ENCODE measurements around the gene CXCL12.
A peak's percentile ranks its signal among the peaks of the same experiment; 100 is the strongest.

CXCL12 gene

DNA sequence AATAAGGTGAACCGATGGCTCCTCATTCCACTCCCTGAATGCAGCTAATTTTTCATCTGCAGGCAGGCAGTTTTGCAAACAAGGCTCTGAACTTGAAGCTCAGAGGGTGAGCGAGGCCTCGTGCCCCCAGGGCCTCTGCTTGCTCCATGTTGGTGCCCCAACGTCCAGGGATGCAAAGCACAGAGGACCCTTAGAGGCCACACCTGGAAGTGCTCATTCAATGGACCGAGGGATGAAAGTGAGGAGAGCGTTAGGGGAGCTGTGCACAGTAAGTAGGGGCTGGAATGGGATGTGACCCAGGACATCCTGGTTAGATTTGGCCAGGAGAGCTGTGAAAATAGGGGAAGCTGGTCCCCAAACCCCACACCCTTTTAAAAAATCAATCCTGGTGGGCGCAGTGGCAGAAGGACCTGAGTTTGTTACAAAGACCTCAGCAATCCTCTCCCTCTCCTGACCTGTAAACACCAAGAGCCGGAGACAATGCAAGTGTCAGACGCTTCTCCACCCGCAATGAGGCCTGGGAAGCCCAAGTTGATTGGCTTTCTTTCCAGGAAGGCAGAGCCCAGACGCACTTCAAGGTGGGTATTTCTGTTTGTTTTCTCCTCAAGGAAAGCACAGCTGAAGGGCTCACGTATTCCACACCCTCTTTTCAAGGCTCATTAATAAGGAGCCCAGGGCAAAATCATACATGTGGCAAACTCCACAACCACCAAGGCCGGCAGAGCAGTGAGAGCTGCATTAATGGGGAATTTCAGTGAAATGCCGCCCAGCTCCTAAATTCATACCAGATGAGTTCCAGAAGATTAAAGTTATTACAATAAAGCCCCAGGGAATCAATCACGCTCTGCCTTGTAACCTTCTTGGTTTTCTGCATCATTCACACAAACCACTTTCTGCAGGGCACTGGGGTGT, 14.1 kb upstream of the CXCL12 start:
- DNase-seq, result no peak

DNA sequence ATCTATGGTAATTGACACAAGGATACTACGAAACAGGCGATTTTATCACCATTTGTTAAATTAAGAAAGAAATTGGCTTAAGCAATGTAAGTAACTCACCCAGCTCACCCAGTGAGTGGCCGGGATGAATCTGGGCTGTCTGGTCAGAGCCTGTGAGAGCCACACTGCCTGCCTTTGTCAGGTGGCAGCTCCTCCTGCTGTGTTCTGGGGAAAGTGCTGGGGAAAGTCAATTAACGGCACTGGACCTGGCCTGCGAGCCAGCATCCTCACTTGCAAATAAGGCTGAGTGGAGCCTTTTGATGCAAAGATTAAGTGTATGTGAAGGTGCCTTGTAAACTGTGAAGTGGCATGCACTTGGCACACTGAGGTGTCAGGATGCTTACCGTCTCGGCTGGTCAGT, 13.4 kb upstream of the CXCL12 start:
- DNase-seq, result no peak

- DNase-seq, result no peak
These were observed 12.8 kb upstream of the CXCL12 start for GRCh38 chr10:44397476-44398225.

DNA sequence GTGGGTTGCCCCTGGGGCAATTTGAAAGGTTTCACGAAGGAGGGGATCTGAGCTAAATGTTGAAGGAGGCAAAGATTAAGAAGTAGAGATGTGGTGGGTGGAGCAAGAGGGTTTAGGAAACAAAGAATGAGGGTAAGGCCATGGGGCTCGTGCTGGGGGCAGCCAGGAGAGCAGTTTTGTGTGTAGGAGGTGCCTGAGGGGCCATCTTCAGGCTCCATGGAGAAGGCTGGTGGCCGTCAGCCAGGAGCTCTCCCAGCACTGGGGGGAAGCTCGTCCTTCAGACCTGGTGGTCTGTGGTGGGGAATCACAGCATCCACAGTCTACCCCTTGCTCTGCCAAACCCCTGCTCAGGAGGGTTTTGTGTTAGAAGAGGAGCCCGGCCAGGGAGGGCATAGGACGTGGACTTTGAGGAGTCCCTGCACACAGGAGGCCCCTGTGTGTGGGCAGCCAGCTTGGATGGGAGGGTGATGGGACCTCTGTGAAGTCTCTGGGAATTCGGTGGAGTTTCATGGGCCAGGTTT, 11.8 kb upstream of the CXCL12 start:
- DNase-seq, result no peak

GRCh38 chr10:44395902-44396670, 11.2 kb upstream of the CXCL12 start:
- DNase-seq, result no peak

DNA sequence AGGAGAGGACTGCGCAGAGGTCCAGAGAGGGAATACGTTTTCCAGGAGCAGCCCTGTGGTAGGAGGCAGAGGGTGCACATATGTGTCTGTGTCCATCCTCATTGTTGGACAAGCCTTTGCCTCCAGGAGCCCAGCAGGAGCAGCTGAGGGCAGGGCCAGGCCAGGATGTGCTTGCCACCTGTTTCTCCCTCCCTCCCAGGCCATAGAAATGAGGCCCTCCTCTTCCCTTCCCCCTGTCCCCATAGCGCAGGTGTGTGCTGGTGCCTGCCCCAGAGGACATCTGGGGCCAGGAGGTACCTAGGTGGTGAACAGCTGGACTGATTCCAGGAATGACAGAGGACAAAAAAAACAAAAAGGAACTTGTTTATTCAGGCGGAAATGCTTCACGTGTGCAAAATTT, 10.5 kb upstream of the CXCL12 start:
- no peak for DNase-seq

GRCh38 chr10:44394696-44395381, 9.9 kb upstream of the CXCL12 start:
- DNase-seq, result no peak

DNA sequence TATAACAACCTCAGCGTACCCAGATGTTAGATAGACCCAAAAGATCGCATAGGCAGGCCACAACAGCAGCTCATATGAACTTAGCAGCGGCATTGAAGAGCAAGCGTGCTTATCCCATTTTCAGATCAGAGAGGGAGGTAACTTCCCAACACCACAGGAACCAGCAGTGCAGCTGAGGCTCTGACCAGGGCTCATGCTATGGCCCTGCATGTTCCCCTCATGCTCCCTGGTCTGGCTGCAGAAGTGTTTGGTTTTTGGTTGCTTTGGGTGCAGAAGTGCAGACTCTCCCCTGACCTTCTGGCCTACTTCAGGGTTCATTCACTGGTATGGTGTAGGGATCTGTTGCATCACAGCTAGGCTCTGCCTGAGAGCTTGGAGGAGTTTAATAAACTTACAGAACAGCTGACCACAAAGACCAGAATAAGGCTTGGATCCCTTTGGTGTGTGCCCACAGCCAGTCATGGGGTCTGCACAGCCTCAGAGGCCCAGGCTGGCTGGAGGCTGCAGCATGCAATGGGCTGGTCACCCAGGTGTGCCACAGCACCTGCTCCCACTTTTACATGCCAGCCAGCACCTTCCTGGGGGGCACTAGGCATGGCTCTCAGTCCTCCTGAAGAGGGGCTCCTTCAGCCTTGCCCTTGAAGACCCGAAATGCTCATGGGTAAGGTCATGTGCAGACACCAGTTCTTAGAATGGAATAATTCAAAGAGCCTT, 9.1 kb upstream of the CXCL12 start:
- DNase-seq, result no peak

GRCh38 chr10:44393051-44393630, 8.2 kb upstream of the CXCL12 start:
- no peak for DNase-seq

DNA sequence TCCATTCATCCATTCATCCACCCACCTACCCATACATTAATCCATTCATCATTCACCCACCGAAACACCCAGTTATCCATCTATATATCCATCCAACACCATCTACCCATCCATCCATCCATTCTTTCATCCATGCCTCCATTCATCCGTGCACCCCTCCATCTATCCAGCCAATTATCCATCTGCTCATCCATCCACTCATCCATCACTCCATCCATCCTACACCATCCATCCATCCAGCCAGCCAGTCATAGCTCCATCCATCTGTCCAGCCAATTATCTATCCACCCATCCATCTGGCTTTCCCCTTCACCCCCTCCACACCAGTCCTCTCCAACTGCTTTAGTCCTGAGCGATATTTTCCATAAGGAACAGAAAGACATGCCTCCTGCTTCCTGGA, 7.5 kb upstream of the CXCL12 start:
- DNase-seq, result no peak

DNA sequence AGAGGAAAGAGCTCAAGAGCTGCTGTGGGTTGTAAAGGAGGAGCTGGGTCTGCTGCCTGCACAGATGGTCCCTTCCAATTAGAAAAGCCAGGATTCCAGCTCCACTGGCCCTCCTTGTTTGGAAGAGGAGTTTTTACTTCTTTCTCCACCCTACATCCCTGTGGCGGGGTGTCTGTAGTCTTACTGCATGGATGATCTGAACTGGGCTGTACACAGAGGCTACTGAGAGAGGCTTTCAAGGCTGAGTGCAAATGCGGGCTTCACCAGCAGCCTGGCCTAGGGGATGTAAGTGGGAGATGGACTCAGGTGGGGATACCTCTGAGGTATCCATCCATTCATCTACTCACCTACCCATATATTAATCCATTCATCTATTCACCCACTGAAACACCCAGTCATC, 7.1 kb upstream of the CXCL12 start:
- no peak for DNase-seq

- no peak for DNase-seq
These were observed 5.7 kb upstream of the CXCL12 start for GRCh38 chr10:44390585-44391072.

DNA sequence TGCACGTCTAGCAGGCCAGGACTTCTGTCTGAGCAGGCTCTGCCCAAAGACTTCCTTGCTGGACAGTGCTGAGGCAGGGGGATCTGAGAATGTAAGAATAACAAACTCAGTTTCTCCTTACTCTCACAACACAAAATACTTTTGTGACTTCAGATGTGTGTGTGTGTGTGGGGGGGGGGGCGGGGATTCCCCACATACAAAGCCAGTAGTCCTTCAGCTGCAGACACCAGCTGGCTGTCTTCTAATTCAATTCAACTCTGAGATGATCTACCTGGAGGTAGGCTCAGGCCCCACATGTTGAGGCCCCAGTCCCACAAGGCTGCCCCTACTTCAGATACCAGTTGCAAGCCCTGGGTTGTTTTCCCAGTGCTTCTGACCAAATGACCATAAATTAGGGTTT, 4.7 kb upstream of the CXCL12 start:
- DNase-seq, result no peak

- DNase-seq, result no peak
These were observed 4.3 kb upstream of the CXCL12 start for GRCh38 chr10:44389150-44389549.

GRCh38 chr10:44388641-44389040, 3.7 kb upstream of the CXCL12 start:
- no peak for DNase-seq

DNA sequence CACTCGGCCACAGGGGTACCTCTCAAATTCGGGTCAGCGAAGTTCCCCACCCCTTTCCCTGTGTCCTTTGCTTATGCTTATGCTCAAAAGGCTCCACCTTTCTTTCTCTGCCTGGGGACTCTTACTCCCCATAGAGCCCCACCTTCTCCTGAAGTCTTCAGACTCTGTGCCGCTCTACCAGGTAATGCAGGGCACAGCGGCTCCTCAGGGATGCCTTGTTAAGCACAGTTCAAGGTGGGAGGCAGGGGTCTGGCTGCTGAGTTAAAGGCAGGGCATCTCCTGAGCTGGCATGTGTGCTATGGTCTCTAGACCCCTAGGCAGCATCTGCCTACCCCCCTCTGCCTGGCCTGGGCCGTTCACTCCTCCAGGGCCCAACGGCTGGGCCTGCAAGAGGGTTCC, 3.0 kb upstream of the CXCL12 start:
- DNase-seq, result no peak

DNA sequence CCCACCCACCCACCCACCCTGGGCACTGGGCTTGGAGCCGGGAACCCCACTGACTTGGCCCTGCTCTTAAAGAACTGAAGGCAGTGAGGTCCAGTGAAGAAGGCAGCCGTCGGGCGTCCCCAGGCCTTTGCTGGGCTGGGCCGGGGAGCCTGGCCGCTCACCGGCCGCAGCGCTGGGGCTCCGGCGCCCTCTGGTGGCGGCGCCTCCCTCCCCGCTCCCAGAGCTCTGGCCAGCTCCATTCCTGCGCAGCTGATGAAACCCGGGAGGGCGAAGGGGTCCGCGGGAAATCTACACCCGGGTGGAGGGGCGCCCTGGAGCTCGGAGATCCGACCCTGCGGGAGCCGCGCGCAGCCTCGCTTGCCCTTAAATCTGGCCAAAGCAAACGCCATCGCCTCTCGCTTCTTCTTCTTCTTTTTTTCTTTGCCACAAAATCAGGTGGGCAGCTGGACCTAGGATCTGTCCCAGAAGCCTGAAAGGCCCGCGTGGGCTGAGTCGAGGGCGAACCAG, 1.7 kb upstream of the CXCL12 start:
- DNase-seq, result peak; percentile 14

DNA sequence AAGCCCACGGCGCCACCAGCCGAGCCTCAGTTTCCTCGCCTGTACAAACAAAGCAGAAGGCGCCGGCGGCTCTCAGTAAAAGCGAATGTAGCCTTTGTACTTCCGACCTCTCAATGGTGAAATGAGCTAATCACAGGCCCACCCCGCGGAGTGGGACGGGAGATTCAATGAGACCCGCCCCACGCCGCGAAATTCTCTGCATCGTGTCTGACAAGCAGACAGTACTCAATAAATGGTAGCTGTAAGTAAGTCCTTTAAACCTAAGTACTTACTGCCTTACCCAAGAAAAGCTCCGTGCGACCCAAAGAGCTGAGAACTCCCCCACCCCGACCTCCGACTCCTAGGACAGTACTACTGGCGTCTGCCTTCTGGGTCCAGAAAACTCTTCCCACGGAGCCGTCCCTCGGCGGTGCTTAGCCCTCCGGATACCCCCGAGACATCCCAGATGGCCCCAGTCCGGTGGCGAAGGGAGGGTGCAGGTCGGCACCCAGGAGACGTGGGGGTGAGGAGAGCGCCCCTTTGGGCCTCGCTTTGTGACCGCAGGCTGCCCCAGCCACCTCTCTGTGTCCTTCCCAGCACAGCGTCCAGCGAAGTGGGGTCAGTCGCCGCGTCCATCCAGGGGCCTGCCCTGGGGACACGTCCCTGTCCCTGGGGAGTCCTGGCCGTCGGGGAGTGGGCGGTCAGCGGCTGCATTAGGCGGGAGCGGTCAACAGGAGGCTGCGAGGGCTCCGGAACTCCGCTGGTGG, 972 bp upstream of the CXCL12 start:
- DNase-seq, result no peak

DNA sequence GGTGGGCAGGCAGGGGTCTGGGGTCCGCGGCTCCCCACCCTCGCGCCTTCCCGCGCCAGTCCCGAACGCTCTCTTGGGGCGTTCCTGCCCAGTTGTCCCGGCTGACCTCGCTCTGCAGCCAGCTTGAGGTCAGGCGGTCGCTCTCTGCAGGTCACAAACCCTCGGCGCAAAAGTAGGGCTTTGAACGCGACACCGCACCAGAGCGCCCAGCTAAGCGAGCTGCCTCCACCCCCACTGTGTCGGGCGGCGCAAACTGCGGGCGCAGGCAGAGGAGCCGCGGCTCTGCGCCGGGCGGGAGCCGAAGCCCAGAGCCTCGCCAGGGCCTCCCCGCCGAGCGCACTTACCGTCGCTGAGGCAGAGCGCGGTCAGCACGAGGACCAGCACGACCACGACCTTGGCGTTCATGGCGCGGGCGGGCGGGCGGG, 284 bp downstream of the CXCL12 start:
- DNase-seq, result no peak
